GM12865 (cell line): ENCODE measurements around the gene GOLGA6L7.

Experiments used
- DNase-seq: peaks from one replicate; pipeline ENCODE4 v3.0.0; 2010; ENCODE audit warnings: low read depth
- H3K4me3 ChIP-seq: 2 replicates; pipeline ENCODE4 v1.5.1; 2011; ENCODE audit warnings: mild to moderate bottlenecking, low read depth, low read length, control low read depth
- CTCF ChIP-seq: IDR thresholded peaks from 2 replicates; pipeline ENCODE4 v1.5.1; 2011; ENCODE audit warnings: low read length, control low read depth, low read depth, inconsistent platforms; ENCODE audit not compliant: insufficient read depth; ENCODE audit errors: missing control alignments

Gene GOLGA6L7

DNA sequence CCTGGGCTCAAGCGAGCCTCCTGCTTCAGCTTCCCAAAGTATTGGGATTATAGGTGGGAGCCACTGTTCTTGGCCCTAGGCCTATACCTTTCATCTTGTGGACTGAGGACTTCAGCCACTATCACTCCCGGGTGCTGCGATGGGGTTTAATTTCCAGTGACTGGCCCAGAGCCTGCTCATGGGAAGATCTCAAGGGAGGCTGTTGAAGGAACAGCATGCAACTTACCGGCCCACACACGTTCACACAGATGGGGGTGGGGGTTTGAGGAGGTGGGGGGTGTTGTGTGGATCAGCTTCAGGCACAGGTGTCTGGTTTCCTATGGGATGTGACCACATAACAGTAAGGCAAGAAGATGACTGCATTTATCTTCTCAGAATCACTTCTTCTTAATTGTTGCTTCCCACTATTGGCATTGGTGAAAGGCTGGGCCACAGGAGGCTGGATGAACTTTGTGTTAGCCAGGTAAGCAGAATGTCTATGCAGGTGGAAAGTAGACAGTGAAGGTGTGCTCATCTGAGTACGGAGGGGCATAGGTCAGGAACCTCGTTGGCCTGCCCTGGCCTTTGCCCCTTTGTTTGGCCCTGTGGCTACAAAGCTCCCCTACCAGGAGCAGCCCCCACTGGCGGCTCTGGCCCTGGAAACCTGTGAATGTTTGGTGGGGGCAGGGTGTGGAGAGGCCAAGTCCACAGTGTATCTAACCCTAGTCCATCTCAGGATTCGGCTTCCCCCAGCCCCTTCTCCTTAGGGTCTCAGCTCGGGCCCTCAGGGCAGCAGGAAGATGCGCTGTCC lies 35.9 kb upstream of the GOLGA6L7 start:
- no peak for DNase-seq
- H3K4me3 ChIP-seq: no peak overlapping the region
- TF ChIP-seq CTCF: no peak

- no peak for DNase-seq
- H3K4me3 ChIP-seq: no peak overlapping the region
- no peak for TF ChIP-seq CTCF
These were observed 33.2 kb upstream of the GOLGA6L7 start for GRCh38 chr15:28881600-28881999.

DNA sequence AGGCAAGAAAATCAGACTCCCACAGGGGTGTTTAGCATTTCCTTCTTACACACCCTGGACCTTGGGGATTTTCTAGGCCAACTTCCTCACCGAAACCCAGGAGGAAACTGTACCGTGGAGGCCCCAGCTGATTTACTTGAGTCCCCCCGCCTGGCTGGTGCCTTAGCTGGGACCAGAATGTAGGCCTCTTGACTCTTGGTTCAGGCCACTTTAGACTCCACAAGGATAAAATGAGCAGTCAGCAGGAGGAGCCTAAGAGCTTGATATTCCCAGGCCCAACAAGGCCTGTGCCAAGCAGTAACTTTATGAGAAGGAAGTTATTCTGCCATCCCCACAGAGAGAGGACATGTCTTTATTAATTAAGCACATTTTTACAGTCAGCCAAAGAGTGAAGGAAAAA lies 32.7 kb upstream of the GOLGA6L7 start:
- TF ChIP-seq CTCF: no peak
- no peak for DNase-seq
- no peak overlapping the region for H3K4me3 ChIP-seq

- no peak for DNase-seq
- TF ChIP-seq CTCF: no peak
- H3K4me3 ChIP-seq: no peak overlapping the region
These were observed 32.2 kb upstream of the GOLGA6L7 start for GRCh38 chr15:28880680-28881079.

DNA sequence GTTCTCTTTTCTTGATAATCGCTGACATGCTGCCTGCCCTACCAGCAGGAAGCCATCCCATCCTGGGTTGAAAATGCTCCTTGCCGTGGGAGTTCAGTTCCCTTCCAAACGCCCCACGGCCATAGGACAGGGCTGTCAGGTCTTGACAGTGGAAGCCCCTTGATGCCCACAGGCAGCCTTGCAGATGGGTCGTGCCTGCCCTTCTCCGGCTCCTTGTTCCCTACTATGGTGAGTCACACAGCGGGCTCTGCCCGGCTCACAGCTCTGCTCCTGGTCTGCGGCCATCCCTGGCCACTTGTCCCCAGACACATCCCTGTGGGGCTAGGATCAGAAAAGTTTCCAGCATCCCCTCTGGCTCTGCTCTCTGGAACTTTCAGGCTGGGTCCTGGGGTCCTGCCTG lies 31.1 kb upstream of the GOLGA6L7 start:
- DNase-seq: no peak
- TF ChIP-seq CTCF: no peak
- no peak overlapping the region for H3K4me3 ChIP-seq

DNA sequence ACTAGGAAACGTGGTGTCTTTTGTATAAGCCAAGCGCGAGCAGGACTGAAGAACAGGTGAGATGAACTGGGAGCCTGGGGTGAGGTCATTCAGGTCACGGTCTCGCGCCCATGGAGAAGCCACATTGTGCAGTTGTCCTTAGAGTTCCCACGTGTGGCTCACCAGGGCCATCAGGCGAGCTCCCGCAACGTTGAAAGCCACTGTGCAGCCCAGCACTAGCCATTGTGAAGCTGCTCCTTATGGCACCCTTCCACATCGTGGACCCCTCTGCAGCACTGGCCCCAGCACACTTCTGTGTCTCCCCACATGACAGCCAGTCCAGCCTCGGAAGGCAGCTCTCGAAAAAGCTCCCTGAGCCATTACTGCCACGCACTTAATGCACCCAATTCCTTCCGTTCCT lies 29.8 kb upstream of the GOLGA6L7 start:
- DNase-seq: no peak
- no peak for TF ChIP-seq CTCF
- H3K4me3 ChIP-seq: no peak overlapping the region

- TF ChIP-seq CTCF: no peak
- H3K4me3 ChIP-seq: no peak overlapping the region
- no peak for DNase-seq
These were observed 28.4 kb upstream of the GOLGA6L7 start for GRCh38 chr15:28876845-28877185.
